ENCODE data around the gene GNA15. TPM values are rescaled to one million over a fixed set of nuclear protein-coding genes. Genes with fewer than 3 reads are reported as not detected.

The GNA15 gene, protein sequence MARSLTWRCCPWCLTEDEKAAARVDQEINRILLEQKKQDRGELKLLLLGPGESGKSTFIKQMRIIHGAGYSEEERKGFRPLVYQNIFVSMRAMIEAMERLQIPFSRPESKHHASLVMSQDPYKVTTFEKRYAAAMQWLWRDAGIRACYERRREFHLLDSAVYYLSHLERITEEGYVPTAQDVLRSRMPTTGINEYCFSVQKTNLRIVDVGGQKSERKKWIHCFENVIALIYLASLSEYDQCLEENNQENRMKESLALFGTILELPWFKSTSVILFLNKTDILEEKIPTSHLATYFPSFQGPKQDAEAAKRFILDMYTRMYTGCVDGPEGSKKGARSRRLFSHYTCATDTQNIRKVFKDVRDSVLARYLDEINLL
- 0.08 TPM in 2 of 5 replicates, not detected in the others for total RNA-seq (2022; extraction: Qiagen RNA extraction)

DNA sequence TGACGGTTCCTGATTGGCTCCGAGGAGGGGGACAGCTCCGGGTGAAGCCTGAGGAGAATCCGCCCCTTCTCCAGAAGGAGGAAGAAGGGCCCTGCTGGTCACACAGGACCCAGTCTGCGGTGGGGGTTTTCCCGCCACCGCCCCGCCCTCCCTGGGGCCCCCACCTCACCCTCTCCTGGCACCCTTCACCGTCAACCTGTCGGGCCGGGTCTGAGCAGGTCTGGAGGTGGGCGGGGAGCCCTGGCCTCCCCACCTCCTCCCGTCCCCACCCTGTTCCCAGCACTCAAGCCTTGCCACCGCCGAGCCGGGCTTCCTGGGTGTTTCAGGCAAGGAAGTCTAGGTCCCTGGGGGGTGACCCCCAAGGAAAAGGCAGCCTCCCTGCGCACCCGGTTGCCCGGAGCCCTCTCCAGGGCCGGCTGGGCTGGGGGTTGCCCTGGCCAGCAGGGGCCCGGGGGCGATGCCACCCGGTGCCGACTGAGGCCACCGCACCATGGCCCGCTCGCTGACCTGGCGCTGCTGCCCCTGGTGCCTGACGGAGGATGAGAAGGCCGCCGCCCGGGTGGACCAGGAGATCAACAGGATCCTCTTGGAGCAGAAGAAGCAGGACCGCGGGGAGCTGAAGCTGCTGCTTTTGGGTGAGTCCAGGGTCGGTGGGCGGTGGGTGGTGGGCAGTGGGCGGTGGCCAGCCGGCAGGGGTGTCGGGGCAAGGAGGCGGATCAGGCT lies at the start of gene GNA15:
TSS of gene GNA15 (plus strand) at position 73 of the 723 bp plus-strand sequence. CDS start at position 491, 418 bp downstream.

DNA sequence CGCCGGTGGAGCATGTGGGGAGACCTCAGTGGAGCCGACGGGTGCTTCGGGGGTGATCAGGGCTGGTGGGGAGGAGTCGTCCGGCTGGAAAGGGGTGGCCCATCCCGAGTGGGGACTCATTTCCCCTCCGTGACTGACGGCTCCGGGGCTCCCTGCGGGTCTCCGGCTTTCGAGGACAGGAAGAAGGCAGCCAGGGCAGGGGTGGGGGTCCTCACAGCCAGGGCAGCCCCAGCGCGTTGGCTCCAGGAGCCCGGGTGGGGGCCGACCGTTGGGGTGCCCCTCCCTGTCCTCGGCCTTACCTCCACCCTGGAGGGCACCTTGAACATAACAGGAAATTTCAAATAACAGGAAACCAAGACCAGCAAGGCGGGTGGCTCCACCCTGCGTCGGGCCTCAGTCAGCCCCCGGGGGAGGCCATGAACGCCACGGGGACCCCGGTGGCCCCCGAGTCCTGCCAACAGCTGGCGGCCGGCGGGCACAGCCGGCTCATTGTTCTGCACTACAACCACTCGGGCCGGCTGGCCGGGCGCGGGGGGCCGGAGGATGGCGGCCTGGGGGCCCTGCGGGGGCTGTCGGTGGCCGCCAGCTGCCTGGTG lies 42.6 kb downstream of the GNA15 start, which contains the start of gene S1PR4:
TSS of gene S1PR4 (plus strand) at position 393 of the 596 bp plus-strand sequence. CDS start at position 417, 24 bp downstream.

DNA sequence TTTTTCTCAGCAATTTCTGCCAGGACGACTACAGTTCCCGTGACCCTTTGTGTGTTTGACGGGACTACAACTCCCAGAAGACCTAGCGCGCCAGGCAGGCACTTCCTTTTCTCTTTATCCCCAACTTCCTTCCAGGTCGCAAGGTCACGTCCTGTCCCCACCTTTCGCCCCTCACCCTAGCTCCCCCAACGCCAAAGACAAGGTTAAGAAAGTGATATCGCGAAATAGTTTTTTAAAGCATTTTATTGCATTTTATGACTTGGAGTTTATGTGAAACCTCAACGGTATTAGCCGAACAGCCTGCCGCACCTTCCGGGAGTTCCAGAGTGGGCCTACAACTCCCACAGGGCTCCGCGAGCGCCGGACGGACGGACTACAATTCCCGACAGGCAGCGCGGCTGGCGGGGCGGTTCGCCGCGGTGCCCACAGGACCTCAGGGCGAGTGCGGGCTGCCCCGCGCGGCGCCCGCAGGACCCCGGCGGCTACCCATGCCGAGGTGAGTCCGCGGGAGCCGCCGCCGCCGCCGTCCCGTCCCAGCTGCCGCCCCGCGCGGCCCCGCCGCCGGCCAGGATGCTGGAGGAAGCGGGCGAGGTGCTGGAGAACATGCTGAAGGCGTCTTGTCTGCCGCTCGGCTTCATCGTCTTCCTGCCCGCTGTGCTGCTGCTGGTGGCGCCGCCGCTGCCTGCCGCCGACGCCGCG lies 49.8 kb downstream of the GNA15 start, which contains the start of gene NCLN:
TSS of gene NCLN (plus strand) at position 470 of the 699 bp plus-strand sequence. CDS start at position 571, 101 bp downstream.

Other genes with a start within 250 kb of the GNA15 start
- 2.8 to 4.0 TPM (median 3.0 TPM) in 5 replicates for gene ZNF57, start 235.1 kb upstream of the GNA15 start, total RNA-seq (2022; extraction: Qiagen RNA extraction)
- gene ZNF77, start 191.1 kb upstream of the GNA15 start, total RNA-seq (2022; extraction: Qiagen RNA extraction): 1.3 to 2.3 TPM (median 1.8 TPM) in 5 replicates
- gene TLE6, start 158.5 kb upstream of the GNA15 start, total RNA-seq (2022; extraction: Qiagen RNA extraction): 4.1 to 6.6 TPM (median 5.0 TPM) in 5 replicates
- 2.0 to 2.9 TPM (median 2.1 TPM) in 5 replicates for gene TLE2, start 106.8 kb upstream of the GNA15 start, total RNA-seq (2022; extraction: Qiagen RNA extraction)
- 194 to 264 TPM (median 258 TPM) in 5 replicates for gene TLE5, start 73.5 kb upstream of the GNA15 start, total RNA-seq (2022; extraction: Qiagen RNA extraction)
- gene GNA11, start 41.7 kb upstream of the GNA15 start, total RNA-seq (2022; extraction: Qiagen RNA extraction): 27.2 to 33.6 TPM (median 31.9 TPM) in 5 replicates
- 0.08 to 0.33 TPM (median 0.22 TPM) in 4 of 5 replicates, not detected in the other for gene S1PR4, start 42.7 kb downstream of the GNA15 start, total RNA-seq (2022; extraction: Qiagen RNA extraction)
- 61.7 to 81.5 TPM (median 79.9 TPM) in 5 replicates for gene NCLN, start 49.9 kb downstream of the GNA15 start, total RNA-seq (2022; extraction: Qiagen RNA extraction)
- 0.32 to 0.59 TPM (median 0.48 TPM) in 5 replicates for gene CELF5, start 88.6 kb downstream of the GNA15 start, total RNA-seq (2022; extraction: Qiagen RNA extraction)
- 36.1 to 51.1 TPM (median 44.7 TPM) in 5 replicates for gene NFIC, start 230.6 kb downstream of the GNA15 start, total RNA-seq (2022; extraction: Qiagen RNA extraction)